Measurements from ENCODE around the gene PTH2. TPM values are rescaled to one million over a fixed set of nuclear protein-coding genes. Genes with fewer than 3 reads are reported as not detected.

PTH2 gene
- total and polyA plus RNA-seq, 10 of the 15 experiments (the other 5 are each of a cell fraction or from before 2014, with no cell fraction given) = not detected

DNA sequence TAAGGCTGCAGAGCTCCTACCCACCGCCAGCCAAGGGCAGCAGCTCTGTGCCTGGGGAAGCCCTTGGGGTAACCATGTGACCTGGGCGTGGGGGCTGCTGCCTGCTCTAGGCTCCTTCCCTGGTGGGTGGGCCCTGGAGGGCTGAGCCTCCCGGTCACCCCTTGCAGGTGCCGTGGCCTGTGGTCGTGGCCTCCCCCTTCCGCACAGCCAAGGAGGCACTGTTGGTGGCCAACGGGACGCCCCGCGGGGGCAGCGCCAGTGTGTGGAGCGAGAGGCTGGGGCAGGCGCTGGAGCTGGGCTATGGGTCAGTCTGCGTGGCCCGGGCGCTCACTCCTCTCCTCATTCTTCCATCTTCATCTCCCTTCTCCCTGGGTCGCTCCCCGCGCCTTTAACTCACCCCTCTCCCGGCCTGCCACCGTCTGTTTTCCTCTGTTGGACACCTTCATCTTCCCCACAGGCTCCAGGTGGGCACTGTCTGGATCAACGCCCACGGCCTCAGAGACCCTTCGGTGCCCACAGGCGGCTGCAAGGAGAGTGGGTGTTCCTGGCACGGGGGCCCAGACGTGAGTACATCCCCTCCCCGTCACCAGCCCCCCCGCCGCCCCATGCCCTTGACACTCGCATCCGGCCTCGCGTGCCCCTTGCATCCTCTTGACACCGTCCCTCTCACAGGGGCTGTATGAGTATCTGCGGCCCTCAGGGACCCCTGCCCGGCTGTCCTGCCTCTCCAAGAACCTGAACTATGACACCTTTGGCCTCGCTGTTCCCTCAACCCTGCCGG lies 40.9 kb upstream of the PTH2 start:
- SMC1A ChIA-PET (ENCODE audit: uncharacterized antibody, unreplicated experiment) = no interaction called here
- no peak overlapping the region for H3K27ac ChIP-seq (ENCODE audit: control insufficient read depth, insufficient read depth)
- ATAC-seq (no peak), FAIRE-seq (no peak), DNase-seq (ENCODE audit: low read depth, low spot score) (no peak)
- H3K9ac ChIP-seq (ENCODE audit: control insufficient read depth, insufficient read depth, low read length) = no peak overlapping the region
- in situ Hi-C loops (cut with MboI) (no loop called here), intact Hi-C loops (cut with micrococcal nuclease; ENCODE audit: unreplicated experiment) (no loop called here)
- RAD21 ChIA-PET (ENCODE audit: unreplicated experiment) = no interaction called here
- peaks cover 2 to 7% of the 10 kb centered on the region in 2 experiments; a peak in 3 of 4 replicates for H3K36me3 ChIP-seq (ENCODE audit: control insufficient read depth in 2 of 2, insufficient read depth in 2 of 2, low read length in 1 of 2)
- no peaks in the 10 kb centered on the region for H4K20me1 ChIP-seq (ENCODE audit: control insufficient read depth, insufficient read depth)
- POLR2A ChIA-PET = no interaction called here
- H3K4me3 ChIP-seq = no peak overlapping the region
- no peak overlapping the region for H2AFZ ChIP-seq (ENCODE audit: control insufficient read depth, low read depth, low read length)
- H3K79me2 ChIP-seq (ENCODE audit: control insufficient read depth, insufficient read depth, low read length) = no peaks in the 10 kb centered on the region
- CTCF ChIA-PET = no interaction called here
- H3K9me3 ChIP-seq (replicated peaks; ENCODE audit: control insufficient read depth, insufficient read depth, low read length) = no peaks in the 10 kb centered on the region
- no peak overlapping the region for H3K4me2 ChIP-seq (ENCODE audit: control insufficient read depth, insufficient read depth)
- H3K27me3 ChIP-seq (replicated peaks in 1 of 2; ENCODE audit: control insufficient read depth in 2 of 2, insufficient read depth in 2 of 2, low read length in 1 of 2) = no peaks in the 10 kb centered on the region
- peaks cover 13% of the 10 kb centered on the region for H3K4me1 ChIP-seq (ENCODE audit: control insufficient read depth, insufficient read depth, low read length)
- BruUV-seq (replicated peaks) = no TSS peak
- WGBS (ENCODE audit: insufficient coverage, insufficient replicate concordance, low lambda C conversion rate, missing lambda C conversion rate) = 94% methylated on average over 34 of the region's 39 CpGs
- TF ChIP-seq, protein P1, sequence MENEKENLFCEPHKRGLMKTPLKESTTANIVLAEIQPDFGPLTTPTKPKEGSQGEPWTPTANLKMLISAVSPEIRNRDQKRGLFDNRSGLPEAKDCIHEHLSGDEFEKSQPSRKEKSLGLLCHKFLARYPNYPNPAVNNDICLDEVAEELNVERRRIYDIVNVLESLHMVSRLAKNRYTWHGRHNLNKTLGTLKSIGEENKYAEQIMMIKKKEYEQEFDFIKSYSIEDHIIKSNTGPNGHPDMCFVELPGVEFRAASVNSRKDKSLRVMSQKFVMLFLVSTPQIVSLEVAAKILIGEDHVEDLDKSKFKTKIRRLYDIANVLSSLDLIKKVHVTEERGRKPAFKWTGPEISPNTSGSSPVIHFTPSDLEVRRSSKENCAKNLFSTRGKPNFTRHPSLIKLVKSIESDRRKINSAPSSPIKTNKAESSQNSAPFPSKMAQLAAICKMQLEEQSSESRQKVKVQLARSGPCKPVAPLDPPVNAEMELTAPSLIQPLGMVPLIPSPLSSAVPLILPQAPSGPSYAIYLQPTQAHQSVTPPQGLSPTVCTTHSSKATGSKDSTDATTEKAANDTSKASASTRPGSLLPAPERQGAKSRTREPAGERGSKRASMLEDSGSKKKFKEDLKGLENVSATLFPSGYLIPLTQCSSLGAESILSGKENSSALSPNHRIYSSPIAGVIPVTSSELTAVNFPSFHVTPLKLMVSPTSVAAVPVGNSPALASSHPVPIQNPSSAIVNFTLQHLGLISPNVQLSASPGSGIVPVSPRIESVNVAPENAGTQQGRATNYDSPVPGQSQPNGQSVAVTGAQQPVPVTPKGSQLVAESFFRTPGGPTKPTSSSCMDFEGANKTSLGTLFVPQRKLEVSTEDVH (IDR thresholded peaks at IDR 0.05; ENCODE audit: low read depth, partially characterized antibody) = no peak
- TF ChIP-seq EZH2 (IDR thresholded peaks at IDR 0.05; ENCODE audit: borderline replicate concordance, control insufficient read depth, low read depth, low read length) (no peak), SMARCA5 (IDR thresholded peaks at IDR 0.05) (no peak), TARDBP (IDR thresholded peaks at IDR 0.05; ENCODE audit: borderline replicate concordance) (no peak), NR2C1 (IDR thresholded peaks at IDR 0.05) (no peak), RAD21 (IDR thresholded peaks at IDR 0.05; ENCODE audit: insufficient read depth, low read depth, low read length) (no peak), CBX3 (IDR thresholded peaks at IDR 0.05; ENCODE audit: borderline replicate concordance, low read depth) (no peak), IKZF2 (IDR thresholded peaks at IDR 0.05) (no peak), NR2F1 (conservative IDR thresholded peaks at IDR 0.05) (no peak), POLR2AphosphoS5 (IDR thresholded peaks at IDR 0.05; ENCODE audit: low read length) (no peak), FOXM1 (IDR thresholded peaks at IDR 0.05; ENCODE audit: low read depth, low read length) (no peak), SMC3 (IDR thresholded peaks at IDR 0.05; ENCODE audit: borderline replicate concordance, low read length) (no peak)
- TF ChIP-seq, protein P2, sequence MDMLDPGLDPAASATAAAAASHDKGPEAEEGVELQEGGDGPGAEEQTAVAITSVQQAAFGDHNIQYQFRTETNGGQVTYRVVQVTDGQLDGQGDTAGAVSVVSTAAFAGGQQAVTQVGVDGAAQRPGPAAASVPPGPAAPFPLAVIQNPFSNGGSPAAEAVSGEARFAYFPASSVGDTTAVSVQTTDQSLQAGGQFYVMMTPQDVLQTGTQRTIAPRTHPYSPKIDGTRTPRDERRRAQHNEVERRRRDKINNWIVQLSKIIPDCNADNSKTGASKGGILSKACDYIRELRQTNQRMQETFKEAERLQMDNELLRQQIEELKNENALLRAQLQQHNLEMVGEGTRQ (IDR thresholded peaks at IDR 0.05; ENCODE audit: borderline replicate concordance, low read depth, low read length) = no peak
- TF ChIP-seq, protein P3, sequence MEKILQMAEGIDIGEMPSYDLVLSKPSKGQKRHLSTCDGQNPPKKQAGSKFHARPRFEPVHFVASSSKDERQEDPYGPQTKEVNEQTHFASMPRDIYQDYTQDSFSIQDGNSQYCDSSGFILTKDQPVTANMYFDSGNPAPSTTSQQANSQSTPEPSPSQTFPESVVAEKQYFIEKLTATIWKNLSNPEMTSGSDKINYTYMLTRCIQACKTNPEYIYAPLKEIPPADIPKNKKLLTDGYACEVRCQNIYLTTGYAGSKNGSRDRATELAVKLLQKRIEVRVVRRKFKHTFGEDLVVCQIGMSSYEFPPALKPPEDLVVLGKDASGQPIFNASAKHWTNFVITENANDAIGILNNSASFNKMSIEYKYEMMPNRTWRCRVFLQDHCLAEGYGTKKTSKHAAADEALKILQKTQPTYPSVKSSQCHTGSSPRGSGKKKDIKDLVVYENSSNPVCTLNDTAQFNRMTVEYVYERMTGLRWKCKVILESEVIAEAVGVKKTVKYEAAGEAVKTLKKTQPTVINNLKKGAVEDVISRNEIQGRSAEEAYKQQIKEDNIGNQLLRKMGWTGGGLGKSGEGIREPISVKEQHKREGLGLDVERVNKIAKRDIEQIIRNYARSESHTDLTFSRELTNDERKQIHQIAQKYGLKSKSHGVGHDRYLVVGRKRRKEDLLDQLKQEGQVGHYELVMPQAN (conservative IDR thresholded peaks at IDR 0.05) = no peak
- TF ChIP-seq, protein P4, sequence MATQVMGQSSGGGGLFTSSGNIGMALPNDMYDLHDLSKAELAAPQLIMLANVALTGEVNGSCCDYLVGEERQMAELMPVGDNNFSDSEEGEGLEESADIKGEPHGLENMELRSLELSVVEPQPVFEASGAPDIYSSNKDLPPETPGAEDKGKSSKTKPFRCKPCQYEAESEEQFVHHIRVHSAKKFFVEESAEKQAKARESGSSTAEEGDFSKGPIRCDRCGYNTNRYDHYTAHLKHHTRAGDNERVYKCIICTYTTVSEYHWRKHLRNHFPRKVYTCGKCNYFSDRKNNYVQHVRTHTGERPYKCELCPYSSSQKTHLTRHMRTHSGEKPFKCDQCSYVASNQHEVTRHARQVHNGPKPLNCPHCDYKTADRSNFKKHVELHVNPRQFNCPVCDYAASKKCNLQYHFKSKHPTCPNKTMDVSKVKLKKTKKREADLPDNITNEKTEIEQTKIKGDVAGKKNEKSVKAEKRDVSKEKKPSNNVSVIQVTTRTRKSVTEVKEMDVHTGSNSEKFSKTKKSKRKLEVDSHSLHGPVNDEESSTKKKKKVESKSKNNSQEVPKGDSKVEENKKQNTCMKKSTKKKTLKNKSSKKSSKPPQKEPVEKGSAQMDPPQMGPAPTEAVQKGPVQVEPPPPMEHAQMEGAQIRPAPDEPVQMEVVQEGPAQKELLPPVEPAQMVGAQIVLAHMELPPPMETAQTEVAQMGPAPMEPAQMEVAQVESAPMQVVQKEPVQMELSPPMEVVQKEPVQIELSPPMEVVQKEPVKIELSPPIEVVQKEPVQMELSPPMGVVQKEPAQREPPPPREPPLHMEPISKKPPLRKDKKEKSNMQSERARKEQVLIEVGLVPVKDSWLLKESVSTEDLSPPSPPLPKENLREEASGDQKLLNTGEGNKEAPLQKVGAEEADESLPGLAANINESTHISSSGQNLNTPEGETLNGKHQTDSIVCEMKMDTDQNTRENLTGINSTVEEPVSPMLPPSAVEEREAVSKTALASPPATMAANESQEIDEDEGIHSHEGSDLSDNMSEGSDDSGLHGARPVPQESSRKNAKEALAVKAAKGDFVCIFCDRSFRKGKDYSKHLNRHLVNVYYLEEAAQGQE (IDR thresholded peaks at IDR 0.05; ENCODE audit: low read depth, low read length) = no peak

All from GM12878 (cell line).